Measurements from ENCODE around the gene SUSD6. TPM values are rescaled to one million over a fixed set of nuclear protein-coding genes. Genes with fewer than 3 reads are reported as not detected.
A peak's percentile ranks its signal among the peaks of the same experiment; 100 is the strongest.

The SUSD6 gene
- total RNA-seq, 1 donor from 2014 or later = 31.2 TPM

GRCh38 chr14:69615121-69615495, 3.7 kb downstream of the SUSD6 start:
- H3K27me3 Mint-ChIP-seq (ENCODE audit: unreplicated experiment) = no peaks in the 10 kb centered on the region
- H3K27ac Mint-ChIP-seq (ENCODE audit: unreplicated experiment) = peak overlapping the region; percentile 95
- H3K36me3 Mint-ChIP-seq (ENCODE audit: unreplicated experiment) = peaks cover 8% of the 10 kb centered on the region
- H3K4me3 Mint-ChIP-seq (ENCODE audit: unreplicated experiment) = peak overlapping the region; percentile 66
- H3K4me1 Mint-ChIP-seq (ENCODE audit: unreplicated experiment) = peaks cover 77% of the 10 kb centered on the region
- DNase-seq (ENCODE audit: extremely low spot score, unreplicated experiment) = no peak
- no peaks in the 10 kb centered on the region for H3K9me3 Mint-ChIP-seq (ENCODE audit: unreplicated experiment)
- TF ChIP-seq CTCF (IDR thresholded peaks at IDR 0.05) = no peak

- Mint-ChIP-seq H3K4me1 (ENCODE audit: unreplicated experiment) (peaks cover 76% of the 10 kb centered on the region), H3K36me3 (ENCODE audit: unreplicated experiment) (peaks cover 11% of the 10 kb centered on the region), H3K27ac (ENCODE audit: unreplicated experiment) (peak overlapping the region; percentile 95), H3K9me3 (ENCODE audit: unreplicated experiment) (no peaks in the 10 kb centered on the region), H3K4me3 (ENCODE audit: unreplicated experiment) (peak overlapping the region; percentile 66), H3K27me3 (ENCODE audit: unreplicated experiment) (no peaks in the 10 kb centered on the region)
- DNase-seq (ENCODE audit: extremely low spot score, unreplicated experiment) = no peak
- TF ChIP-seq CTCF (IDR thresholded peaks at IDR 0.05) = peak; percentile 20
Measured at GRCh38 chr14:69615496-69616407, 4.4 kb downstream of the SUSD6 start.

GRCh38 chr14:69616408-69616773, 5.0 kb downstream of the SUSD6 start:
- Mint-ChIP-seq H3K27me3 (ENCODE audit: unreplicated experiment) (no peaks in the 10 kb centered on the region), H3K4me3 (ENCODE audit: unreplicated experiment) (peak overlapping the region; percentile 66), H3K4me1 (ENCODE audit: unreplicated experiment) (peaks cover 76% of the 10 kb centered on the region), H3K36me3 (ENCODE audit: unreplicated experiment) (peaks cover 11% of the 10 kb centered on the region), H3K9me3 (ENCODE audit: unreplicated experiment) (no peaks in the 10 kb centered on the region), H3K27ac (ENCODE audit: unreplicated experiment) (peak overlapping the region; percentile 95)
- TF ChIP-seq CTCF (IDR thresholded peaks at IDR 0.05) = no peak
- no peak for DNase-seq (ENCODE audit: extremely low spot score, unreplicated experiment)

- Mint-ChIP-seq H3K9me3 (ENCODE audit: unreplicated experiment) (no peaks in the 10 kb centered on the region), H3K4me1 (ENCODE audit: unreplicated experiment) (peaks cover 73% of the 10 kb centered on the region), H3K36me3 (ENCODE audit: unreplicated experiment) (peaks cover 11% of the 10 kb centered on the region), H3K4me3 (ENCODE audit: unreplicated experiment) (no peak overlapping the region), H3K27ac (ENCODE audit: unreplicated experiment) (no peak overlapping the region), H3K27me3 (ENCODE audit: unreplicated experiment) (no peaks in the 10 kb centered on the region)
- no peak for DNase-seq (ENCODE audit: extremely low spot score, unreplicated experiment)
- TF ChIP-seq CTCF (IDR thresholded peaks at IDR 0.05) = no peak
Measured at GRCh38 chr14:69617796-69618195, 6.4 kb downstream of the SUSD6 start.

- peaks cover 9% of the 10 kb centered on the region for H3K36me3 Mint-ChIP-seq (ENCODE audit: unreplicated experiment)
- H3K4me3 Mint-ChIP-seq (ENCODE audit: unreplicated experiment) = peak overlapping the region; percentile 12
- H3K27ac Mint-ChIP-seq (ENCODE audit: unreplicated experiment) = peak overlapping the region; percentile 54
- H3K27me3 Mint-ChIP-seq (ENCODE audit: unreplicated experiment) = no peaks in the 10 kb centered on the region
- DNase-seq (ENCODE audit: extremely low spot score, unreplicated experiment) = no peak
- no peak for TF ChIP-seq CTCF (IDR thresholded peaks at IDR 0.05)
- no peaks in the 10 kb centered on the region for H3K9me3 Mint-ChIP-seq (ENCODE audit: unreplicated experiment)
- peaks cover 63% of the 10 kb centered on the region for H3K4me1 Mint-ChIP-seq (ENCODE audit: unreplicated experiment)
Measured at GRCh38 chr14:69619012-69619411, 7.6 kb downstream of the SUSD6 start.

All from osteocyte (in vitro differentiated cells).